HUES64 (cell line): ENCODE measurements around the gene NGEF.

Experiments
- H3K27ac ChIP-seq: 2 replicates; pipeline ENCODE4 v1.7.0; 2013; ENCODE audit warnings: low read depth, low read length, inconsistent platforms
- H3K27me3 ChIP-seq: 2 replicates; pipeline ENCODE4 v1.6.1; 2013; ENCODE audit warnings: mild to moderate bottlenecking, low read length; ENCODE audit not compliant: insufficient read depth
- H3K36me3 ChIP-seq: 2 replicates; pipeline ENCODE4 v1.6.1; 2013; ENCODE audit warnings: mild to moderate bottlenecking, low read length; ENCODE audit not compliant: insufficient read depth
- H3K4me1 ChIP-seq: 2 replicates; pipeline ENCODE4 v1.6.1; 2013; ENCODE audit warnings: mild to moderate bottlenecking, low read length, moderate library complexity; ENCODE audit not compliant: insufficient read depth
- H3K4me3 ChIP-seq: 2 replicates; pipeline ENCODE4 v1.5.1; 2013; ENCODE audit warnings: mild to moderate bottlenecking, low read length, moderate library complexity
- H3K9ac ChIP-seq: 2 replicates; pipeline ENCODE4 v1.6.1; 2013; ENCODE audit warnings: mild to moderate bottlenecking, low read depth, low read length
- H3K9me3 ChIP-seq: 2 replicates; pipeline ENCODE4 v1.6.1; 2013; ENCODE audit warnings: low read depth, low read length; ENCODE audit not compliant: insufficient read depth
- WGBS: fragments of 150-250, 120-280 bp; methylation state at CpG from one replicate; pipeline ENCODE4 v1.1.7; 2013; ENCODE audit warnings: missing lambda C conversion rate; 5-methylcytosine and 5-hydroxymethylcytosine counted together

NGEF gene

GRCh38 chr2:232974396-232974795 is 38.7 kb downstream of the NGEF start:
- WGBS = 89% methylated on average over 6 of the region's 7 CpGs
- H3K27me3 ChIP-seq = no peaks in the 10 kb centered on the region
- no peaks in the 10 kb centered on the region for H3K9me3 ChIP-seq
- H3K9ac ChIP-seq = no peak overlapping the region
- no peaks in the 10 kb centered on the region for H3K36me3 ChIP-seq
- H3K27ac ChIP-seq = no peak overlapping the region
- H3K4me1 ChIP-seq = no peaks in the 10 kb centered on the region; the same call in 1 of the 2 replicates
- H3K4me3 ChIP-seq = no peak overlapping the region

GRCh38 chr2:232973796-232974195 is 39.3 kb downstream of the NGEF start:
- H3K36me3 ChIP-seq = no peaks in the 10 kb centered on the region
- H3K4me1 ChIP-seq = no peaks in the 10 kb centered on the region; the same call in 1 of the 2 replicates
- H3K27me3 ChIP-seq = no peaks in the 10 kb centered on the region
- no peak overlapping the region for H3K27ac ChIP-seq
- H3K4me3 ChIP-seq = no peak overlapping the region
- H3K9ac ChIP-seq = no peak overlapping the region
- no peaks in the 10 kb centered on the region for H3K9me3 ChIP-seq
- WGBS = 87% methylated on average over 3 of the region's 3 CpGs

GRCh38 chr2:232973011-232973735 is 39.9 kb downstream of the NGEF start:
- H3K9ac ChIP-seq = no peak overlapping the region
- no peaks in the 10 kb centered on the region; the same call in 1 of the 2 replicates for H3K4me1 ChIP-seq
- 93% methylated on average over 10 of the region's 10 CpGs for WGBS
- H3K27ac ChIP-seq = no peak overlapping the region
- no peak overlapping the region for H3K4me3 ChIP-seq
- no peaks in the 10 kb centered on the region for H3K9me3 ChIP-seq
- H3K27me3 ChIP-seq = no peaks in the 10 kb centered on the region
- no peaks in the 10 kb centered on the region for H3K36me3 ChIP-seq

GRCh38 chr2:232971744-232972143 is 41.3 kb downstream of the NGEF start:
- Histone ChIP-seq H3K36me3 (no peaks in the 10 kb centered on the region), H3K27ac (no peak overlapping the region), H3K4me3 (no peak overlapping the region), H3K9me3 (no peaks in the 10 kb centered on the region), H3K27me3 (no peaks in the 10 kb centered on the region), H3K4me1 (peaks cover 3% of the 10 kb centered on the region), H3K9ac (no peak overlapping the region)
- 91% methylated on average over 3 of the region's 5 CpGs for WGBS

- Histone ChIP-seq H3K27me3 (no peaks in the 10 kb centered on the region), H3K4me3 (no peak overlapping the region), H3K9ac (no peak overlapping the region), H3K9me3 (no peaks in the 10 kb centered on the region), H3K4me1 (peaks cover 9% of the 10 kb centered on the region), H3K36me3 (no peaks in the 10 kb centered on the region), H3K27ac (no peak overlapping the region)
- WGBS = 80% methylated on average over 2 of the region's 2 CpGs
Observed at GRCh38 chr2:232970051-232970450, 43.0 kb downstream of the NGEF start.

GRCh38 chr2:232967474-232967873 is 45.6 kb downstream of the NGEF start:
- peaks cover 9% of the 10 kb centered on the region for H3K4me1 ChIP-seq
- no peak overlapping the region for H3K27ac ChIP-seq
- WGBS = 95% methylated on average over 2 of the region's 2 CpGs
- no peaks in the 10 kb centered on the region for H3K27me3 ChIP-seq
- no peak overlapping the region for H3K4me3 ChIP-seq
- H3K9ac ChIP-seq = no peak overlapping the region
- H3K9me3 ChIP-seq = peaks cover 8% of the 10 kb centered on the region; the same call in 1 of the 2 replicates
- H3K36me3 ChIP-seq = no peaks in the 10 kb centered on the region

- H3K9me3 ChIP-seq = peaks cover 8% of the 10 kb centered on the region; the same call in 1 of the 2 replicates
- H3K27ac ChIP-seq = peak overlapping the region; percentile 75; the same call in 1 of the 2 replicates
- no peak overlapping the region for H3K4me3 ChIP-seq
- no peak overlapping the region for H3K9ac ChIP-seq
- WGBS = 58% methylated on average over 5 of the region's 5 CpGs
- H3K27me3 ChIP-seq = no peaks in the 10 kb centered on the region
- H3K4me1 ChIP-seq = peaks cover 9% of the 10 kb centered on the region
- H3K36me3 ChIP-seq = no peaks in the 10 kb centered on the region
Observed at GRCh38 chr2:232966122-232966521, 46.9 kb downstream of the NGEF start.

GRCh38 chr2:232963913-232964312 is 49.1 kb downstream of the NGEF start:
- no peaks in the 10 kb centered on the region for H3K27me3 ChIP-seq
- H3K9me3 ChIP-seq = peaks cover 10% of the 10 kb centered on the region; the same call in 1 of the 2 replicates
- 100% methylated on average over 1 of the region's 1 CpG for WGBS
- H3K27ac ChIP-seq = no peak overlapping the region
- H3K4me3 ChIP-seq = no peak overlapping the region
- peaks cover 9% of the 10 kb centered on the region for H3K4me1 ChIP-seq
- no peaks in the 10 kb centered on the region for H3K36me3 ChIP-seq
- H3K9ac ChIP-seq = no peak overlapping the region

GRCh38 chr2:232960862-232961261 is 52.2 kb downstream of the NGEF start:
- Histone ChIP-seq H3K9me3 (peaks cover 10% of the 10 kb centered on the region; the same call in 1 of the 2 replicates), H3K27me3 (no peaks in the 10 kb centered on the region), H3K4me3 (no peak overlapping the region), H3K9ac (no peak overlapping the region), H3K4me1 (no peaks in the 10 kb centered on the region), H3K36me3 (no peaks in the 10 kb centered on the region), H3K27ac (no peak overlapping the region)
- 59% methylated on average over 2 of the region's 2 CpGs for WGBS

- no peaks in the 10 kb centered on the region for H3K4me1 ChIP-seq
- H3K27me3 ChIP-seq = no peaks in the 10 kb centered on the region
- WGBS = 90% methylated on average over 4 of the region's 4 CpGs
- H3K27ac ChIP-seq = no peak overlapping the region
- no peak overlapping the region for H3K9ac ChIP-seq
- no peaks in the 10 kb centered on the region for H3K36me3 ChIP-seq
- H3K9me3 ChIP-seq = peaks cover 10% of the 10 kb centered on the region; the same call in 1 of the 2 replicates
- no peak overlapping the region for H3K4me3 ChIP-seq
Observed at GRCh38 chr2:232959139-232959538, 53.9 kb downstream of the NGEF start.

- H3K4me3 ChIP-seq = no peak overlapping the region
- no peak overlapping the region for H3K27ac ChIP-seq
- 98% methylated on average over 3 of the region's 3 CpGs for WGBS
- no peaks in the 10 kb centered on the region for H3K36me3 ChIP-seq
- no peaks in the 10 kb centered on the region for H3K27me3 ChIP-seq
- no peaks in the 10 kb centered on the region for H3K4me1 ChIP-seq
- 0 out of 2 replicates have a peak, but pooled peaks cover 2% of the 10 kb centered on the region for H3K9me3 ChIP-seq
- no peak overlapping the region for H3K9ac ChIP-seq
Observed at GRCh38 chr2:232957657-232958090, 55.4 kb downstream of the NGEF start.
